ENCODE results near the gene JHY.

Gene JHY

DNA sequence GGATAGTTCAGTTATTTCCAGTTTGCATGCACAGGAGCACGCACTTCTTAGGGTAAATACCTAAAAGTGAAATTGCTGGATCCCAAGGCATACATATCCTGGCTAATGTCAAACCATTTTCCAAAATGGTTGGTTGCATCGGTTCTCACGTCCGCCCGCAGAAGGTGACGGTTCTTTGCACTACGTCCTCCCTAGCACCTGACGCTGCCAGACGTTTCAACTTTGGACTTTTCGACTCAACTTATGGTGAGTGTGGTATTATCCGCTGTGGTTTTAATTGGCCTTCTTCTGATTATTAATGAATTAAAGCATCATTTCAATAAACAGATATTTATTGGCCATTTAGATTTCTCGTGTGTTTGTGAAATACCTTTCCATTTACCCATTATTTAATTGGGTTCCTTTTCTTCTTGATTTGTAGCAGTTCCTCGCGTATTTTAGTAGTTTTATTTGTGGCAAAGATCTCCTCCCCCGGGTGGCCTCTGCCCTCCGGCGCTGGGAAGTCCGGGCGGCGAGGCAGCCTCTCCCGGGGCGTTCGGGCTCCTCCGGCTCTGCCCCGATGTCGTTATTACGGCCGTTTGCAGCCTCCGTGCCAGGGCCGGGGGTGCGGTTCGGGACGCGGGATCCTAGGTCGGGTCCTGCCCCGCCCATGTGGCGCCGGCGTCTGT is at the start of gene JHY:
Gene JHY (plus strand): TSS at position 571 of the 668 bp plus-strand sequence. CDS start 3,091 bp downstream, outside the sequence.
- TF ChIP-seq, protein P1, sequence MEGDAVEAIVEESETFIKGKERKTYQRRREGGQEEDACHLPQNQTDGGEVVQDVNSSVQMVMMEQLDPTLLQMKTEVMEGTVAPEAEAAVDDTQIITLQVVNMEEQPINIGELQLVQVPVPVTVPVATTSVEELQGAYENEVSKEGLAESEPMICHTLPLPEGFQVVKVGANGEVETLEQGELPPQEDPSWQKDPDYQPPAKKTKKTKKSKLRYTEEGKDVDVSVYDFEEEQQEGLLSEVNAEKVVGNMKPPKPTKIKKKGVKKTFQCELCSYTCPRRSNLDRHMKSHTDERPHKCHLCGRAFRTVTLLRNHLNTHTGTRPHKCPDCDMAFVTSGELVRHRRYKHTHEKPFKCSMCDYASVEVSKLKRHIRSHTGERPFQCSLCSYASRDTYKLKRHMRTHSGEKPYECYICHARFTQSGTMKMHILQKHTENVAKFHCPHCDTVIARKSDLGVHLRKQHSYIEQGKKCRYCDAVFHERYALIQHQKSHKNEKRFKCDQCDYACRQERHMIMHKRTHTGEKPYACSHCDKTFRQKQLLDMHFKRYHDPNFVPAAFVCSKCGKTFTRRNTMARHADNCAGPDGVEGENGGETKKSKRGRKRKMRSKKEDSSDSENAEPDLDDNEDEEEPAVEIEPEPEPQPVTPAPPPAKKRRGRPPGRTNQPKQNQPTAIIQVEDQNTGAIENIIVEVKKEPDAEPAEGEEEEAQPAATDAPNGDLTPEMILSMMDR (IDR thresholded peaks at IDR 0.05; ENCODE audit: insufficient read depth, low read depth, low read length, missing control alignments) = no peak
- DNase-seq (ENCODE audit: low read depth) = no peak
- H3K4me3 ChIP-seq (ENCODE audit: low read depth, low read length) = peak within 1 kb of the TSS; percentile 59

DNA sequence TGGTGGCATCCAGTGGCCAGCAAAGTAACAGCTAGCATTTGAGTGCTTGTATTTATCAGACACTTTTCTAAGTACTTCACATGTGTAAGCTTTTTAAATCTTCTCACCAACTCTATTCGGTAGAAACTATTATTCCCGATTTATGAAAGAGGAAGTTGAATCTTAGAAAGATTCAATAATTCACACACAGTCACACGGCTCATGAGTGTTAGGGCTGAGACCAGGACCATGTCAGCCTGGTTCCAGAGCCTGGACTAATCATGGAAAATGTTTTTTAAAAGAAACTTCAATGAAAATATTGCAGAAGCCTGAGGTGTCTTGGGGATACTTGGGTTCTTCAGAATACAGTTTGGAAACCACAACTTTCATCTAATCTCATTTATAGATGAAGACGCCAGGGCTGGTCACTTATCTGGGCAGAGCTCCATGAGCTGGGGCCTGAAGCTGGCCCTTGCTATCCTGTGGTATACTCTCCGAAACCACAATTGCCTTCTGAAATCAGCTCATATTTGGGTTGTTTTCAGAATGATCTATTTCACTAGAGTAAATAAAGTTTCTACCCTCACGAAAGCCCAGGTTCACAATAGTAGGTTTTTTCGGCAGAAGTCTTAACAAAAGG is 48.6 kb upstream of the JHY start:
- no peak overlapping the region for H3K4me3 ChIP-seq (ENCODE audit: low read depth, low read length)
- TF ChIP-seq, protein P1 (IDR thresholded peaks at IDR 0.05; ENCODE audit: insufficient read depth, low read depth, low read length, missing control alignments) = no peak
- DNase-seq (ENCODE audit: low read depth) = no peak

DNA sequence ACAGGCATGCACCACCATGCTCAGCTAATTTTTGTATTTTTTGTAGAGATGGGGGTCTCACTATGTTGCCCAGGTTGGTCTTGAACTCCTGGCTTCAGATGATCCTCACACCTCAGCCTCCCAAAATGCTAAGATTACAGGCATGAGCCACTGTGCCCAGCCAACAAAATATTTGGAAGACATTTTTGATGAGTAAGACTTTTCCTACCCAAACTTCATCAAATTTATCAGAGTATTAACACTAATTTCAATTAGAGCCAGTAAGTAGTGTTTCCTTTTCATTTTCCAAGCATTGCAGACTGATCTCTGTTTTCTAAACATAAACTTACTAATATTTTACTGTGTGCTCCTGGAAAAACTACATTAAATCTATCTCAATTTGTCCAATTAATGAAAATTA is 45.6 kb upstream of the JHY start:
- H3K4me3 ChIP-seq (ENCODE audit: low read depth, low read length) = no peak overlapping the region
- TF ChIP-seq, protein P1 (IDR thresholded peaks at IDR 0.05; ENCODE audit: insufficient read depth, low read depth, low read length, missing control alignments) = no peak
- no peak for DNase-seq (ENCODE audit: low read depth)

DNA sequence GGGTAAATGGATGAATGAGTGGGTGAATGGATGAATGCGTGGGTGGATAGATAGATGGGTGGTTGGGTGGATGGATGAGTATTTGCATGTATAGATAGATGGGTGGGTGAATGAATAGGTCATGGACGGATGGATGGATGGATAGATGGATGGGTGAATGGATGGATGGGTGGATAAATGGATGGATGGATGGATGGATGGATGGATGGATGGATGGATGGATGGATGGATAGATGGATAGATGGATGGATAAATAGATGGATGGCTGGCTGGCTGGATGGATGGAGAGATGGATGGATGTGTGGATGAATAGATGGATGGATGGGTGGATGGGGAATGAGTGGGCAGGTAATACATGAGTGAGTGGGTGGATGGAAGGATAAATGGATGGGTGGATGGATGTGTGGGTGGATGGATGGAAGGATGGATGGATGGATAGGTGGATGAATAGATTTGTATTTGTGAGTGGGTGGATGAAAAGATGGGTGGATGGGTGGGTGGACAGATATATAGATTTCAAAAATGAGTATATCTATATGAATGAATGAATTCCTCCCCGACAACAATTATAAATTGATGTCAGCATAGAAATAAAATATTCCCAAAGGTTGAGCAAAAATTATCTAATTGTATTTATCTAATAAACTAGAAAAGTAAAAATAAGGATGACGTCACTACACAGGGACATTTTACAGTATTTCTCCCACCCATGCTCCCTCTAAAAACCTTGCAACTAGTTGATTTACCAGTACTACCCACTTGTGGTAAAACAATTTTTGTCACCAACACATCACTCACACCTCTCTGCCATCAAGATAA is 44.8 kb upstream of the JHY start:
- TF ChIP-seq, protein P1 (IDR thresholded peaks at IDR 0.05; ENCODE audit: insufficient read depth, low read depth, low read length, missing control alignments) = no peak
- no peak for DNase-seq (ENCODE audit: low read depth)

DNA sequence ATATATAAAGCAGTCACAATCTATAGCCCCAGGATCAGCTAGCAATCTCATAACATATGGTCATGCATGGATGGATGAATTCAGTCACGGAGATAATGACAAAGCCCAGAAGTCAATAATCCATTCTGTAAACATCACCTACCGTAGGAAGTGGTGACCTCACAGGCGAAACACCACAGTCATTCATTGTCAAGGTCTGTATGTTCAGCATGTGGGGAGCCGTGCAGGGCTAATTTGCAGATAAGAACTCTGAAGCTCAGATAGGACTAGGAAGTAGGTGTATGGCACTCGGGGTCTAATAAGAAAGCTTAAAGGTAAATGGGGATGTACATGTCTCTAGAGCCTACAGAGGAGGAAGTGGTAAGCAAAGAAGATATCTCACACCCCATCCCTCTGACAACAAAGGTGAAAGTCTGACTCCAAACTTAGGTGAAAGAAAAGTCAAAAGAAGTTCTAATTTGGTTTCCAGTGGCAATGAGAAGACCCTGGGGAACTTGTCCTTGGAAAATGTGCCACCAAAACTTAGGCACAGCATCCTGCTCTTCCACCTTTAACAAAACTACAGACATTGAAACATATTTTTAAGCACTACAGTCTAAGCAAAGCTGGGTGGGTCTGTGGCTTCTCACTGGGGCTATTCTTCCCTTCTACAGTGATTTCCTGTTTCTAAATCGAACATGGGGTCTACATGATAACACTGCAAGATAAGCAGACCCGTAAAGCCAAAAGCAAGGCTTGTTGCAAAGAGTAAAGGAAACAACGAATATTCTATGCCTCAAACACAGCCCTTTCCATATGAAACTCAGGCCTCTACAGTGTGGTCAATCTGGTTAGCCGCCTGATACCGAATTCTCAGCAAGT is 39.0 kb upstream of the JHY start:
- no peak overlapping the region for H3K4me3 ChIP-seq (ENCODE audit: low read depth, low read length)
- TF ChIP-seq, protein P1 (IDR thresholded peaks at IDR 0.05; ENCODE audit: insufficient read depth, low read depth, low read length, missing control alignments) = no peak
- peak; percentile 49 for DNase-seq (ENCODE audit: low read depth)

More for the DNA sequence above, 44.8 kb upstream of the JHY start:
- H3K4me3 ChIP-seq (ENCODE audit: low read depth, low read length) = no peak overlapping the region

DNA sequence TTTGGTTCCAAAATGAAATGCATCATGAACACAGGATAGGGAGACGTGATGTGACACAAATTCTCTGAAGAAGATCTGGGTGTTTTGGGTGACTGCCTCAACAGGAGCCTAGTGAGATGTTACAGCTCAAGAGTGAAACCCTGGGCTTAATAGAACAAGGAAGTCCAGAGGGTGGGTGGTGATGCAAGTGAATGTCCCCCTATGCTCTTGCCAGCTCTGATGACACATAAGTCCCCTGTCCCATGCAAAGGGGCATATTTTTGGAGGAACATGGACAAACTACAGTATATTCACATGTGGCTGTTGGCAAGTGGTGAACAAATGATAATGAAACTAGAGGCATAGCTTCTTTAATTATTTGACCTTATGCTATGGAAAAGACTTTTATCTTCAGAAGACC is 35.1 kb upstream of the JHY start:
- no peak overlapping the region for H3K4me3 ChIP-seq (ENCODE audit: low read depth, low read length)
- DNase-seq (ENCODE audit: low read depth) = no peak
- TF ChIP-seq, protein P1 (IDR thresholded peaks at IDR 0.05; ENCODE audit: insufficient read depth, low read depth, low read length, missing control alignments) = no peak

Measured in GM12865 (cell line).